Activated T-cell treated with anti-CD3 and anti-CD28 coated beads for 4 hours (primary cell): ENCODE data around the gene GHRL.
"Not testable (repeated sequence)": the region's sequence is repeated elsewhere in the genome, so short reads cannot be mapped to it uniquely, and the experiment has no call there.

Source experiments
- DNase-seq: peaks from one replicate; pipeline ENCODE4 v3.0.0-alpha.2; 2020

GHRL gene

DNA sequence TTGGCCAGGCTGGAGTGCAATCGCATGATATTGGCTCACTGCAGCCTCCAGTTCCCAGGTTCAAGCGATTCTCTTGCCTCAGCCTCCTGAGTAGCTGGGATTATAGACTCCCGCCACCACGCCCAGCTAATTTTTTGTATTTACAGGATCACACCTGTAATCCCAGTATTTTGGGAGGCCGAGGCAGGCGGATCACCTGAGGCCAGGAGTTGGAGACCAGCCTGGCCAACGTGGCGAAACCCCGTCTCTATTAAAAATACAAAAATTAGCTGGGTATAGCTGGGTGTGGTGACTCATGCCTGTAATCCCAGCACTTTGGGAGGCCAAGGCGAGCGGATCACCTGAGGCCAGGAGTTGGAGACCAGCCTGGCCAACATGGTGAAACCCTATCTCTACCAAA is 20.3 kb downstream of the GHRL start:
- not testable (repeated sequence) for DNase-seq

DNA sequence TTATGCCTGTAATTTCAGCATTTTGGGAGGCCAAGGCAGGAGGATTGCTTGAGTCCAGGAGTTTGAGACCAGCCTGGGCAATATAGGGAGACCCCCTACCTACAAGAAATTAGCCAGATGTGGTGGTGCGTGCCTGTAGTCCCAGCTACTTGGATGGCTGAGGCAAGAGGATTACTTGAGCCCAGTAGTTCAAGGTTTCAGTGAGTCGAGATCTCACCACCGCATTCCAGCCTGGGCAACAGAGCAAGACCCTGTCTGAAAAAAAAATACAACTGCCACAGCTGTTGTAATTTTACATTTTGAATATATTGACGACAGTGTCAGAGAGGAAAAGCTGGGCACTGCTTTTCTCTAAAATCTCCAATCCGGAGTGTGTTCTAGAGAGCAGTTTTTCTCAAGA is 23.3 kb downstream of the GHRL start:
- no peak for DNase-seq

DNA sequence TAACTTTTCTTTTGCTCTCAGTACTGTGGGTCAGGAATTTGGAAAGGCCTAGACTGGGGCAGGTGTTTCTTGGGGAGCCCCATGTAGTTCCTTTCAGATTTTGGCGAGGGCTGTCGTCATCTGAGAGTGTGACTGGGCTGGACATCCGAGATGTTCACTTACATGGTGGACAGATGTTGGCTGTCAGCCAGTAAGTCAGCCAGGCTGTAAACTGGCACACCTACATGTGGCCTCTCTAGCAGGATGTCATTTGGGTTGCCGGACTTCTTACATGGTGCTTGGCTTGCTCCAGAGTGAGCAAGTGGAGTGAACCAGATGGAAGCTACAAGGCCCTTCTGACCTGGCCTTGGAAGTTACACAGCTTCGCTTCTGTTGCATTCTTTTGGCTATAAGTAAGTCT is 23.8 kb downstream of the GHRL start:
- DNase-seq: no peak

DNA sequence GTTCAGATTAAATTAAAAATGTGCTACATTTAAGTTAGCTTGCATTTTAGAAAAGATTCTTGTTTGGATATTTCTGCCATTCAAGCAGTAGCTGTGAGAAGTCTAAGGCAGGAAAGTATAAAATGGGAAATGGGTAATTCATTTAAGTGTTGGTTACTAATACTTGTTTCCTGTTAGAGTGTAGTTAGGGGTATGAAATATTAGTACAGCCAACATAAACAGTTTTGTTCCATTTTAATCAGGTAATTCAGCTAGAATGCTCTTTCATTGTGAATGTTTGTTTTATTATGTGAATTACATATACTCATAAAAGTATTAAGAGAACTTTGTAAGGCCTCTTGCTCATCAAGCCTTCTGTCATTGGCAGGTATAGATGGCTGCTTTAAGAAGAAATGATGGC is 24.6 kb downstream of the GHRL start:
- no peak for DNase-seq

DNA sequence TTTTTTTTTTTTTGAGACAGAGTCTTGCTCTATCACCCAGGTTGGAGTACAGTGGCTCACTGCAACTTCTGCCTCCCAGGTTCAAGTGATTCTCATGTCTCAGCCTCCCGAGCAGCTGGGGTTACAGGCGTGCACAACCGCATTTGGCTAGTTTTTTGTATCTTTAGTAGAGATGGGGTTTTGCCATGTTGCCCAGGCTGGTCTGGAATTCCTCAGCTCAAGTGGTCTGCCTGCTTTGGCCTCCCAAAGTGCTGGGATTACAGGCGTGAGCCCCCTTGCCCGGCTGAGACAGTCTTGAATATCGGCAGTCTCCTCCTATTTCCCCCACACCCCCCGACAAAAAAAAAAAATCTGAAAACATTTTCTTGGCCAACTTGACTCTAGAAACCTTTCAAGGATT is 25.8 kb downstream of the GHRL start:
- DNase-seq: not testable (repeated sequence)

DNA sequence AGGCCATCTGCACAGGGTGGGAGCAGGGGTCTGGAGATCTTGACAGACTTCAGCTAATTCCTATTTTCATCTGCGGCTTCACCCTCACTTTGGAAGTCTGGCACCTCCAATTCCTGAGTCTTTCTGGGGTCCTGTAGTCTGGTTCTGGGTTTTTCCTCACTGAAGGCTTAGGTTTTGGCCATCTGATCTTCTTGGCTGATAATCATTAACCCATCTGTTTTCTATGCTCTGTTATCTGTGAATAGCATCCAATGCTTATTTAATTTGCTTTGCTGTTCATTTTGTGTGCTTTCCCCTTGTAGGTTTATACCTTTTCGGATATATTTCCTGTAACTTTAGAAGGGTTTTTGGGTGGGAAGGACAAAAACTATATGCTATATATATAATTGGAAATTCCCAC is 26.9 kb downstream of the GHRL start:
- DNase-seq: no peak

DNA sequence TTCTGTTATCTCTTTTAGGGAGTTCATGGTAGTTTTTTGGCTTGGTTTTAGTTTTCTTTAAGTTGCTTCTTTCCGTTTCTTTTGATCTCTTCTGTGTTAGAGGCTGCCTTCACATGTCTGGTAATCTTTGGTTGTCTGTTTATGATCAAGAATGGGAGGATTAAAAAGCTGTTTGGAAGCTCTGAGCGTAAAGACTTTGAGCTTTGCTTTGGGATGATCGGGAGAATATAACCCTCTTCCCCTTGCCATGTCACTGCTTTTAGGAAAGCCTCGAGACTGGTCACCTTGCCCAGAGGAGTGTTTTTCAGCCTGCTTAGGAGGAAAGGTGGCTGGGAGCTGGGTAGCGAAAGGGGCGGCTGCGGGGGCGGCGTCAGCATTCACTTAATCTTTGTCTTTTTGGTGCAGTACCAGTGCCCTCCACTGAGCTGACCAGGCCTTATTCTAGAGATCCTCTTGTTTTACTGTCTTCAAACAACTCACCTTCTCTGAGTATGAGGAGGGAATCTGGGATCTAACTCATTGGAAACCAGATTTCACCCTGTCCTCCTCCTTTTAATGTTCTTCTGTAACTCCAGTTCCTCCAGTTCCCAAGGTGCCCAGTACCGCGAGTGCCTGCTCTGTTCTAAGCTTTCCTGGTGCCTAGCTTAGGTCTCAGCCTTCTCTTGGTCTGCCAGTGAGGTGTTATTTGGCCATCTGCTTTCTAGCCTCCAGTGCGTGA is 28.9 kb downstream of the GHRL start:
- peak; percentile 66 for DNase-seq

DNA sequence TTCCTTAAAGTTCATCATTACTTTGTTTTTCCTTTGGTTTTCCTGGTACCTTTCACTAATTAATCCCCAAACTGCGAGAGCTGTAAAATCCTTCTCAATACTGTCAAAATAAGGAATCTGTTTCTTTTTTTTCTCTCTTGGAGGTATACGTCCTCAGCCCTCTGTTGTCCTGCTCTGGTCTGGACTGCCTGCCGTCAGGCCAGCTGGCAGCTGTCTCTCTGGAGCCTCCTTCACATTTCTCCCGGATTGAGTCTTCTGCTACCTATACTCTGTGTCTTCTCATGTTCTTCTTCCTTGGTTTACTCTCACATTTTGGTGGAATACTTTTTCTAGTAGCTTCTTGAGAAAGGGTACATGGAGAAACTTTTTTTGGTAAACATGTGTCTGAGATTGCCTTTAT is 30.7 kb downstream of the GHRL start:
- DNase-seq: no peak

DNA sequence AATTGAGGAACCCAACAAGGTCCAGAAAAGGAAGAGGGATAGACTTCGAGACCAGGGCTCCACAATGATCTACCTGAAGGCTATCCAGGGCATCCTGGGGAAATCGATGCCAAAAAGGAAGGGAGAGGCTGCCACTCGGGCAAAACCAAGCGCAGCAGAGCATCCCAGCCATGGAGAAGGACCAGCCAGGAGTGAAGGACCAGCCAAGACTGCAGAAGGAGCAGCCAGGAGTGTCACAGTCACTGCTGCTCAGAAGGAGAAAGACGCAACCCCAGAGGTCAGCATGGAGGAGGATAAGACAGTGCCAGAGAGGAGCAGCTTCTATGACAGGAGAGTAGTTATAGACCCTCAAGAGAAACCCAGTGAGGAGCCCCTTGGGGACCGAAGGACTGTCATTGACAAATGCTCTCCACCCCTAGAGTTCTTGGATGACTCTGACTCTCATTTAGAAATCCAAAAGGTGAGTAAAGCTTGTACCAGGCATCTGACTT is 32.5 kb downstream of the GHRL start:
- DNase-seq: no peak

DNA sequence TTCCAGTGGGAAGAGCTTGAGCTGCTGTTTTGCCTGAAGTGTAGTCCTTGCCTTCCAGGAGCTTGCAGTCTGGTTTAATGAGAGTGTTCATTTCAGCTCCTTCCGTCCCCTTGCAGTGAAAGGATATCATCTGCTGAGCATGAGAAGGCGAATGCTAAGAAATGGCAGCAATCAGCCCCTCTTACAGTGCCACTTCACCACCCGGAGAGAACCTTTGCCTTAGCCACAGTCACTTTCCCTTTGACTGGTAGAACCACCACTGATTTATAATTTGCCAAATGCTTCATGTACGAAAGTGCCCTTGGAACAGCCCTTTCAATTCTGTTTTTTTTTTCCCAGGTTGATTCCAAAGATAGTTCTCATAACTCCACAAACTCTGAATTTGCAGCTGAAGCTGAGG is 32.9 kb downstream of the GHRL start:
- no peak for DNase-seq

DNA sequence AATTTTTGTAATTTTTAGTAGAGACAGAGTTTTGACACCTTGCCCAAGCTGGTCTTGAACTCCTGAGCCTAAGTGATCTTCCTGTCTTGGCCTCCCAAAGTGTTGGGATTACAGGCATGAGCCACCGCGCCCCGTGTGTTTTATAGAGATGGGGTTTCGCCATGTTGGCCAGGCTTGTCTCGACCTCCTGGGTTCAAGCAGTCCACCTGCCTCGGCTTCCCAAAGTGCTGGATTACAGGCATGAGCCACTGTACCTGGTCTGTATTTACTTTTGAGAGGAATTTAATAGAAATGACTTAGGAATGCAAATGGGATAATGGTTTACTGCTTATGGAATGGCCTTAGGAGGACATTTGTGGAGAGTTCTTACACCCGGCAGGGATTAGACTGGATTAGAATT is 33.7 kb downstream of the GHRL start:
- DNase-seq: no peak

DNA sequence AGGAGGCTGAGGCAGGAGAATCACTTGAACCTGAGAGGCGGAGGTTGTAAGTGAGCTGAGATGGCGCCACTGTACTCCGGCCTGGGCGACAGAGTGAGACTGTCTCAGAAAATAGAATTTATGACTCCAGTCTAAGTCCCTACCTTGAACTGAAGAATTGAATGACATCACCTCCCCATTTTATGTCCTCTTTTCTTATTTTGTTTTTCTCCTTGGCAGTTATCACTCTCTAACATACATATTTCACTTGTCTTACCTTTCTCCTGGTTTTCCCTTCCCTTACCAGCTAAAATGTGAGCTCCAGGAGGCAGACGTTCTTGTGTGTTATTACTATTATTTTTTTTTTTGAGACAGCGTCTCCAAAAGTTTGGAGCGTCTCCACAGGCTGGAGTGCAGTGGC is 36.9 kb downstream of the GHRL start:
- no peak for DNase-seq

DNA sequence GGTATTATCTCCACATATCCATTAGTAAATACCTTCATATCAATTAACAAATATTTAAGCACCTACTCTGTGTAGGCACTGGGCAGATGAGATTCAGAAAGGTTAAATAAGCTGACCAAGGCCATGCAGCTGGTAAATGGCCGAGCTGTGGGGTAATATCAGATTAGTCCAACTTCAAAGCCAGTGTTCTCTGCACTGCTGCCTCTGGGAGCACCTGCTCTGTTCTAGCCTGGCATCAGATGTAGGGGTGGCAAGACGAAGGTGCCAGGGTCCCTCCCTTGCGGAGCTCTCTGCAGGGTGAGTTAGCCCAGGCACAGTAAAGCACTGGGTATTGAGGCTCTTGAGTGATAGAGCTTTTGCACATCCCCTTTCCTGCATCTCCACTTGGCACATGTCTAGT is 39.0 kb downstream of the GHRL start:
- no peak for DNase-seq

DNA sequence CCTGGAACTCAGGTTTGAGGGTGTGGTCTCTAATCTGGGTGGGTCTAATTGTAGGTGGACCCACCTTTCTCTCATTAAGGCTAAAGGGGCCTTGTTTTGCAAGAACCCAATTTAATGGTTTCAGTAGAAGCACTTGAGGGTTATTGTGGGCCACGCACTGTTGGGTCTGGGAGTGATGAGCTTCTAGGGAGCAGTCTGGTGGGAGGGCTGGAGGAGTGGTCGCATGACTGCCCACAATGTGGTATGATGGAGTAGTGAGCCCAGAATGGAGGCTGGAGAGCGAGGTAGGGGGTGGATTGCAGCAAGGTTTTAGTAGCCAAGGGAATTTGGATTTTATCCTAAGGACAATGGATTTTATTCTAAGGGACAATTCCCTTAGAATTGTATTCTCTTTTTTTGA is 41.7 kb downstream of the GHRL start:
- DNase-seq: no peak

DNA sequence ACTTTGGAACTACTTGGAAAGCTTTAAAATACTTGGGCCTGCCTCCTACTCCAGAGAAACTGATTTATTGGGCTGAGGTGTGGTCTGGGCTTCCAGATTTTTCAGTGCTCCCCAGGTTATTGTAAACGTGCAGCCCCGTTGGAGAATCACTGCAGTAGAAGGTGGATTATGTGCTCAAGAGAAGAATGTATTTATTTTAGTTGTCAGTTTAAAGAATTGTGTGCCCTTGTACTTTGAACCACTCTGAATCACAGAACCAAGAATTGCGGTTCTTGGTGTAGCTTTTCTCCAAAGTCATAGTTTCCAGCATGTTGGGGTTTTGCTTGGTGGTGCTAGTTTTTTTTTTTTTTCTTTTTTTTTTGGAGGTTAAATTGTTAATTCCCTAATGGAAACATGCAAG is 42.9 kb downstream of the GHRL start:
- no peak for DNase-seq

DNA sequence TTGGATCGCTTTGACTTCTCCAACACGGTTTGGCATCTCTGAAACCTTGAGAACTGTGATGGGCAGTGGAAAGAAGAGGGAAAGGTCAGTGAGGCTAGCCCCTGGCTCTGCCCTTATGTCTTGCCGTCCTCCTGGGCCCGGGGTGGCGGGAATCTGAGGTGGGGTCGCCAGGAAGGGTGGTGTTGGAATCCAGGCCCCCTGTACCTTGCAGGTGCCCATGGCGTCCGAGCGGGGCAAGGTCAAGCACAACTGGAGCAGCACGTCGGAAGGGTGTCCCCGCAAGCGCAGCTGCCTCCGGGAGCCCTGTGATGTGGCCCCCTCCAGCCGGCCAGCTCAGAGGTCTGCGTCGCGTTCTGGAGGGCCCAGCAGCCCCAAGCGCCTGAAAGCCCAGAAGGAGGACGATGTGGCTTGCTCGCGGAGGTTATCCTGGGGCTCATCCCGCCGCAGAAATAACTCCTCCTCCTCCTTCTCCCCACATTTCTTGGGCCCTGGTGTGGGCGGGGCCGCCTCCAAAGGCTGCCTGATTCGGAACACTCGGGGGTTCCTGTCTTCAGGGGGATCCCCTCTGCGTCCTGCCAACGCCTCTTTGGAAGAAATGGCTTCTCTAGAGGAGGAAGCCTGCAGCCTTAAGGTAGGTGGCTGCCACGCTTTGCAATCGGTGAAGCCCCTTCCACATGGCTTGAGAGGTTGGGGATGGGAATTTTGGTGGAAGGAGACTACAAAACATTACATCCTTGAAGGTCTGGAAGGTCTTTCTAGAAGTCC is 43.6 kb downstream of the GHRL start:
- DNase-seq: peak; percentile 41

DNA sequence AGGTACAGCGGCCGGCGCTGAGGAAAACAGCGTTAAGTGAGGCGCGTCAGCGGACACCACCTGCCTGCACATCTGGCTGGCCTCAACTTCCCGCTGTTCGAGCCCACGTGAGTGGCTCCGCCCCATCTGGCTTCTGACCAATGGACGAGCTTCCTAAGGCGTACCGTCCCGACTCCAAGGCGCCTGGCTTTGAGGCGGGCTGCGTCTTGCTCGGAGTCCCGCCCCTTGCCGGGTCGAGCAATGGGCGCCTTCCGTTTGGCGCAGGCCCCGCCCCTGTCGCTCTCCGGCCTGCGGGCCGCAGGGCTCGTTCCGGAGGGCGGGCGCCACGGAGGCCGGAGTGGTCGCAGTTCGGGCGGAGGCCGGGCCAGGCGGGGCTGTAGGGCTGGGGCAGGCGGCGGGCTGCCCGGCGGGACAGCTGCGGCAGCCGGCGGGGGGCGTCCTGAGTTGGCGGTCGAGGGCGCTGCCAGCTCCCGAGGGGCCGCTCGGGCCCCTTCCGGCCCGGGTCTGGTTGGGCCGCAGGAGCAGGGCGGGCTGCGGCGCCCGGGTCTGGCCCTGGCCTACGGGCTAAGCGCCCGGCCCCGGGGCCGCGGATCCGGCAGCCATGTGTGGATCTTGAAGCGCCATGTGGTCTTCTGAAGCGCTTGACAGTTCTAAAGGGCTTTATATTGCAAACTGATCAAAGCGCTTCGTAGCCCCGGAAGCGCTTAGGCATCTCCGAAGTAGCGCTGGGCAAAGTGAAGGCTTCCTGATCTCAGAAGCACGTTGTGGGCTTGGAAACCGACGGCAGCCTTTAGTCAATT is 44.4 kb downstream of the GHRL start, which contains the start of gene TATDN2:
TSS of gene TATDN2 (plus strand) at position 276 of the 800 bp plus-strand sequence. CDS start 742 bp downstream, outside the sequence.
- peak; percentile 86 for DNase-seq

DNA sequence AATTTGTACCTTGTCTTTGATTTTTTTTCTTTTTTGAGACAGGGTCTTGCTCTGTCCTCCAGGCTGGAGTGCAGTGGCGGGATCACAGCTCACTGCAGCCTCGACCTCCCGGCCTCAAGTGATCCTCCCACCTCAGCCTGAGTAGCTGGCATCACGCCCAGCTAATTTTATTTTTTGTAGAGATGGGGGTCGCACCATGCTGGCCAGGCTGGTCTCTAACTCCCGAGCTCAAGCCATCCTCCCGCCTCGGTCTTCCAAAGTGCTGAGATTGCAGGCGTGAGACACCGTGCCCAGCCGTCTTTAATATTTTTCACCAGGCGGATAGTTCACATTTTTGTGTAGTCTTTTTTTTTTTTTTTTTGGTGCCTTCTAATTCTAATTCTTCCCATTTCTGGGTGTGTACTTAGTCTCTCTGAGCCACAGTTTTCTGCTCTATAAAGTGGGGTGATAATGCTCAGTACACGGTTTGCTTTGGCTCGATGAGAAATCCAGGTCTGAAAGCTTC is 45.0 kb downstream of the GHRL start:
- no peak for DNase-seq

DNA sequence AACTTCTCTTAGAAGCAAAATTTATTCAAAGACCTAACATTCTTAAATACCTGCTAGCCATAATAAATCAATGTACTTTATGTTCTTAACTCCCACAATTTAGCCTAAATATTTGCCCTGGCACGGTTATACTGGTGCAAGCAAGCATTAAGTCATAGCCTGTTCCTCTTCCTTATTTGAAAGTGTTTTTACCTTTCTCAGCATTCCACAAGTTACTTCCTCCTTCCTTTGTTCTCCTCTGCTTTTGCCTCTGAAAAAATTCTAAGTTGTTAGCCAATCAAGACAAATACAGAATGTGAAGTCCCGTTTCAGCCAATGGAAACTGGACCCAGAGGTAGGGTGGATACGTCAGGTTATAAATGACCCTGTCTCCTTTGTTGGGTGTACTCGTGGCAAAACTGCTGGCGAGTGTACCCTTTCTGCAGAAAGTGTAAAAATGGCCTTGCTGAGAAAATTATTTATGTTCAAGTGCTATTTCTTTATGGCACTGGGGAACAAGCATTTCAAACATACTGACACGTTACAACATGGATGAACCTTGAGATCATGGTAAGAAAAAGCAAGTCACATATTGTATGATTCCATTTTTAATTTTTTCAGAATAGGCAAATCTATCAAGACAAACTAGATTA is 47.5 kb downstream of the GHRL start:
- no peak for DNase-seq

DNA sequence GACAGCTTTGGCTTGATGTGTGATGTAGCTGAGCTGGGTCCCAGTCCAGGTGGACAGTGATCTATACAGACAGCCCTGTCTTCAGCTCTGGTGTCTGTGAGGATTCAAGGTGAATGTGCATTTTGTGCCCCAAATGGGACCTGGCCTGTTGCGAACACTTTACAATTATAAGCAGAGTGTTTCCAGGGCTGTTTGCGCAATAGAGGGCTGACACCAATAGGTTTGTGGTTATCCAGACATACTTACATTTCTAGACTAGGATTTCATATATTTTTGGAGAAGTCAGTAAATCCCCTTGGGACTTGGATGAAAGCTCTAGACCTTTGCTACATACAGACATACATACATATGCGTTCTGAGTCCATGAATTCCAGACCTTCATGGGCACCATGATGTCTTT is 48.7 kb downstream of the GHRL start:
- DNase-seq: no peak

DNA sequence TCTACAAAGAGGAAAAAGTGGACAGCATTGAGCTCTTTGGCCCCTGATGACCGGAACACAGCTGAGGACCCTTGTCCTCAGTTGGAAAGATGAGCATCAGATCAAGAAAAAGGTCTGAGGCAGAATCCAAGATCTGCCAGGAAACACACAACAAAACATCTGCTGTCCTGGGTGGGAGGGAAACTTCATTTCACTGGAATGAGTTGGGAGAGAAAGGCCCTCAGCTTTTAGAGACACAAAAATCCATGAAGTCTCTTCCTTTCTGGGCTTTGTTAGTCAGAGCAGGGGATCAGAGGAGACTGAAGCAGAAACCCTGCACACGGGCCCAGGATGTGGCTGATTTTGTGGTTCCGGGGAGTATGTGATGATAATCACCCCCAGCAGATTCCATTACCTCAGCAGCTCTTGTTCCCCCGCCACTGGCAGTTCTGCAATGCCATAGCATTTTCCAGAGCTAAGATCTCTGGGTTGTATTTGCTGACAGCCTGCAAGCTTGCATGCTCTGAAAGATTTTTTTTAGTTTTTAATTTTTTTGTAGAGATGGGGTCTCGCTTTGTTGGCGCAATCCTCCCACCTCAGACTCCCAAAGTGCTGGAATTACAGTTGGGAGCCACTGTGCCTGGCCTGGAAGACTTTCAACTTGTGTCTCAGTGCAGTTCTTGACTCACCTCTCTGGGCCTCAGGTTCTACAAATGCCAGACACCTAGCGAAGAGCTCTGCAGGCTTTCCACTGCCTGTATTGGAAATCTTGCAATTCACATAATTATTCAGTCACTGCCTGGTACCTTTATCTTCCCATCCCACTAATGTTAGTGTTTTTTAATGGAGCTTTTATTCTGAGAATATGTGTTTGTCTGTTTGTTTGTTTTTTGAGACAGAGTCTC is 50.3 kb downstream of the GHRL start:
- peak; percentile 72 for DNase-seq

DNA sequence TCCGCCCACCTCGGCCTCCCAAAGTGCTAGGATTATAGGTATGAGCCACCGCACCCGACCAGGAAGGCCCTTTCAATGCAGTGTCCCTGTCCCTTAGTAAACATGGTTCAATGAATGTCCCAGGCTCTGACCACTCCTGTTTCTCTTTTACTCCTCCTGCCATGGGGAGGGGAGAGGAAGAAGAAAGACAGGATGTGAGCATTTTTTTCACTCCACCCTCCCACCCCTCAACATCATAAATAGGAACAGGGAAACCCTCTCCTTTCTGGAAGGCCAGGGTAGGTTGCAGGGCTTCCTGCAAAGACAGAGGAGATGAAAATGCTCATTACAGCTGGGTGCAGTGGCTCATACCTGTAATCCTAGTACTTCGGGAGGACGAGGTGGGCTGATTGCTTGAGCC is 51.9 kb downstream of the GHRL start:
- no peak for DNase-seq
